Thymus (tissue), 11 donors: ENCODE measurements around the gene HIGD1A. TPM values are rescaled to one million over a fixed set of nuclear protein-coding genes. Genes with fewer than 3 reads are reported as not detected.
"Not testable (repeated sequence)": the region's sequence is repeated elsewhere in the genome, so short reads cannot be mapped to it uniquely, and the experiment has no call there.

Experiments used
- DNase-seq, 9 donors: peaks; one replicate each; pipeline ENCODE4 v3.0.0-alpha.2; 2013; ENCODE audit warnings: low spot score in 9 of 9, low read depth in 6 of 9, missing footprints in 1 of 9
- H3K27ac ChIP-seq, 2 donors: one replicate each; pipeline ENCODE4 v1.5.1; 2013; ENCODE audit warnings: control low read depth in 1 of 2, low read depth in 1 of 2, low read length in 1 of 2, mild to moderate bottlenecking in 1 of 2, moderate library complexity in 1 of 2
- H3K27me3 ChIP-seq, 2 donors: one replicate each; pipeline ENCODE4 v1.5.1; 2013; ENCODE audit warnings: low read length in 1 of 2; ENCODE audit not compliant: control insufficient read depth in 2 of 2, insufficient read depth in 1 of 2
- H3K36me3 ChIP-seq, 2 donors: one replicate each; pipeline ENCODE4 v1.5.1; 2013; ENCODE audit warnings: low read length in 1 of 2, mild to moderate bottlenecking in 1 of 2, moderate library complexity in 1 of 2; ENCODE audit not compliant: control insufficient read depth in 2 of 2, insufficient read depth in 2 of 2
- H3K4me1 ChIP-seq, 2 donors: one replicate each; pipeline ENCODE4 v1.5.1; 2013; ENCODE audit warnings: low read length in 2 of 2; ENCODE audit not compliant: control insufficient read depth in 2 of 2, insufficient read depth in 2 of 2
- H3K4me3 ChIP-seq, 2 donors: one replicate each; pipeline ENCODE4 v1.5.1; 2013; ENCODE audit warnings: low read length in 2 of 2, control low read depth in 1 of 2, mild to moderate bottlenecking in 1 of 2
- H3K9me3 ChIP-seq, 2 donors: one replicate each; pipeline ENCODE4 v1.5.1; 2013; ENCODE audit warnings: low read length in 1 of 2, mild to moderate bottlenecking in 1 of 2; ENCODE audit not compliant: control insufficient read depth in 2 of 2, insufficient read depth in 1 of 2
- WGBS: extraction: QIAGEN DNeasy Blood & Tissue Kit; methylation state at CpG from one replicate; pipeline ENCODE4 v1.1.7; 2013; 5-methylcytosine and 5-hydroxymethylcytosine counted together
- polyA plus RNA-seq: library from polyadenylated mRNA; stranded (reverse); fragments of 200-250 nt; gene quantifications from one replicate; pipeline ENCODE4 v1.2.3, GENCODE V29; 2013
- total RNA-seq: library from RNA; stranded (reverse); fragments of 120-200 nt; gene quantifications from one replicate; pipeline ENCODE4 v1.2.4, GENCODE V29; 2013
- donor health status: healthy.

Gene HIGD1A
- total and polyA plus RNA-seq, 2 donors, result 82.9 to 155 TPM

DNA sequence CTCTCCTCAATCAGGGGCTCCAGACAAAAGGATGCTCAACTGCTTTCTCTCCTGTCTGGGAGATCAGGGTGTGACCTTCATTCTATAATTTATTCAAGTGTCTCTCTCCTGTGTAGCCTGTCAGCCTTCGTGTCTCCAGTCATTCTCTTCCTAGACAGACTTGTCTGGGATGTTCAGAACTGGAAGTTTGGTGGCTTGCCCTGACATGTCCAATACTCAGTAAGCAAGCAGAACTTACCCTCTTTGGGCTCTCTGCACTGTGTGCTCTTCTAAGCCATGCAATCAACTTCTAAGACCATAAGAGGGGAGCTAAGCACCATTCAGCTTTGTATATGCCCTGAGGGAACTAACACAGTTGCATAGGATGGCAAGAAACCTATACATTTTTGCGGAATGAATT lies 19.1 kb upstream of the HIGD1A start:
- Histone ChIP-seq H3K4me3 (no peak overlapping the region), H3K36me3 (no peaks in the 10 kb centered on the region), H3K9me3 (no peaks in the 10 kb centered on the region), H3K27me3 (no peaks in the 10 kb centered on the region), H3K27ac (no peak overlapping the region), H3K4me1 (no peaks in the 10 kb centered on the region)
- WGBS, result 93% methylated on average over 2 of the region's 2 CpGs
- DNase-seq, result no peak

DNA sequence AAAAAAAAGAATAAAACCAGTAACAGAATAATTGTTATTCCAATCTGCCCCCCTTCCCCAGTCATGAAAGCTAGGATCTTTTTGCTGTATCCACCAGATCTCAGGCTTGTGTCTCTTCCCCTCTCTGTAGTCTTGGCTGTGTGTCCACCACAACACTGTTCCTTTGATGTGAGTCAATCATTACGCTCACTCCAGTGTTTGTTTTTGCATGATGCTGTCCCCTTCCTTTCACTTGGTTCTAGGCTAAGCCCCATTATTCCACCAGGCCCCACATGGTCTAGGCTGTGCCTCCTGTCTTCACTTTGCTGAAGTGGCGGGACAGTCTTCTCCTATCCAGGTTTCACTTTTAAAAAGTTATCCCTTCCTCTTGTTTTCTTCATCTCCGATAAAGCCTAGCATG lies 18.5 kb upstream of the HIGD1A start:
- 94% methylated on average over 3 of the region's 3 CpGs for WGBS
- Histone ChIP-seq H3K9me3 (no peaks in the 10 kb centered on the region), H3K4me3 (no peak overlapping the region), H3K36me3 (no peaks in the 10 kb centered on the region), H3K27me3 (no peaks in the 10 kb centered on the region), H3K27ac (no peak overlapping the region), H3K4me1 (no peaks in the 10 kb centered on the region)
- no peak for DNase-seq

DNA sequence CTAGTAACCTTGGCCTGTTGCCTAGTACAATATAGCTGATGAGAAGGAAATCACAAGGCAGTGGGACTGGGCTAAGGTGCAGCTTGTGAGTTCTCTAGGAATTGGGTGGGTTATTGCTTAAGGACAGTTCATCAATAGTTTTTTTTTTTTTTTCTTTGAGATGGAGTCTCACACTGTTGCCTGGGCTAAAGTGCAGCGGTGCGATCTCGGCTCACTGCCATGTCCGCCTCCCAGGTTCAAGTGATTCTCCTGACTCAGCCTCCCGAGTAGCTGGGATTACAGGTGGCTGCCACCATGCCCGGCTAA lies 16.4 kb upstream of the HIGD1A start:
- no peak for DNase-seq
- no peaks in the 10 kb centered on the region for H3K36me3 ChIP-seq
- 92% methylated on average over 6 of the region's 6 CpGs for WGBS
- no peaks in the 10 kb centered on the region for H3K9me3 ChIP-seq
- no peaks in the 10 kb centered on the region for H3K27me3 ChIP-seq
- H3K4me1 ChIP-seq, result no peaks in the 10 kb centered on the region
- no peak overlapping the region for H3K27ac ChIP-seq
- H3K4me3 ChIP-seq, result no peak overlapping the region

DNA sequence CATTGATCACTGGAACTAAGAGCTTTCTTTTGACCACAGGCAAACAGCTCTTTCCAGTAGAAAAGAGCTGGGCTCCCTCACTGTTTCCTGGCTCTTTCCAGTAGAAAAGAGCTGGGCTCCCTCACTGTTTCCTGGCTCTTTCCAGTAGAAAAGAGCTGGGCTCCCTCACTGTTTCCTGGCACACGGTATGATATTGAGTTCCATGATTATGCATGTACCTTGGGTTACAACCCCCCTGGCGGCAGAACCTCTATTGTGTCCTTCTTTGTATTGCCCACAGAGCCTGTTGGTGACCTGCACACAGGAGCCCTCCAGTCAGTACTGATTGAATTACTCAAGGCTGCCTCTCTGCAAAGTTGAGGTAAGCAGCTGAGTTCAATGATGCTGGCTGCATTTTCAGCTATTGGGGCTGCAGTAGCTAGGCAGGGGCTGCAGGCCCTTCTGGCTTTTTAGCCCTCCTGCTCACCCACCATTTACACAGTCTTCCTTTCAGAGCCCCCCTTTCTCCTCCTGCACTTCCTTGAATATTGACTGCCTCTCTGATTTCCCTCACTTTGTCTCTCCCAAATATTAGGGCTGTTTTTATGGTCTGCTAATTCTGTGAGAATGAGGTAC lies 15.2 kb upstream of the HIGD1A start:
- Histone ChIP-seq H3K4me1 (no peaks in the 10 kb centered on the region), H3K27ac (no peak overlapping the region), H3K9me3 (no peaks in the 10 kb centered on the region), H3K36me3 (no peaks in the 10 kb centered on the region), H3K4me3 (no peak overlapping the region), H3K27me3 (no peaks in the 10 kb centered on the region)
- WGBS, result 95% methylated on average over 2 of the region's 2 CpGs
- DNase-seq, result no peak

DNA sequence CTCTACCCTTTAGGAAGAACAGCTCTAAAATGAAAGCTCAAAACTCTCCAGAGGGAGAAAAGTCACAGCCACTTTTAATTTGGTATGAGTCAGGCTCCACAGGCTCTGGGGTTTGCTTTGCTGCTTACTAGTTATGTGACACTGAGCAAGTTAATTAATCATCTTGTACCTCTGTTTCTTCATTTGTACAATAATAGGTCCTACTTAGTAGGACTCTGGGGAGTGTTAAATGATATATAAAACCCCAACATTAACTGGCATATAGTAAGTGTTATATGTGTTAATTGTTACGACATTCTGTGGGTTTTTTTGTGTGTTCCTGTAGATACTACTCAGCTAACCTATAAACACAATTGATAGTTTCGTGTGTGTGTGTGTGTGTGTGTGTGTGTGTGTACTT lies 11.5 kb upstream of the HIGD1A start:
- Histone ChIP-seq H3K36me3 (no peaks in the 10 kb centered on the region), H3K27ac (no peak overlapping the region), H3K9me3 (no peaks in the 10 kb centered on the region), H3K27me3 (no peaks in the 10 kb centered on the region), H3K4me1 (no peaks in the 10 kb centered on the region), H3K4me3 (no peak overlapping the region)
- 85% methylated on average over 2 of the region's 2 CpGs for WGBS
- DNase-seq, result no peak

DNA sequence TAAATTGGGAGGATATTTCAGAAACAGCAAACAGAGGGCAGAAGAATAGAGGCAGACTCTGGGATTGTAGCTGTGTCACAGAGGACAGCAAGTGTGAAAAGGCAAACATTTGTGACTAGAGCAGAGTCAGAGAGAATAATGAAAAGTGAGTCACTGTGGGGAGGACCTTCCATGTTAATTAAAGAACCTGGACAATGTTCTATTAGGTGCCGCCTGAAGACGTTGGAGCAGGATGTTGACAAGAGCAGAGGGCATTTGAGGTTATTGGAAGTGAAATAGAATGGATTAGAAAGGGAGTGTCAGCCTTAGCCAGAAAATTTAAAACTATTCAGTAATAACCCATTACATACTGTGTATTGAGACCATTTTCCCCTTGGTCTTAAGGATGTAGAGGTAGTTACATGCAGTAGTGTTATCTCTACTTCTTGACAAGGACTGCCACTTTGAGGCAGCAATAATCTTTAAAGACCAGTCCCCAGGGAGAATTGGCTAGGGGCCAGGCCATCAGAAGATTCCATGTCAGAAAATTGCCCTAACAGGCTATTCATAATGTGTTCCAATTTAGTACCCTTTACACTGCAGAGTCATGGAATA lies 10.7 kb upstream of the HIGD1A start:
- Histone ChIP-seq H3K4me3 (no peak overlapping the region), H3K27ac (no peak overlapping the region), H3K9me3 (no peaks in the 10 kb centered on the region), H3K27me3 (no peaks in the 10 kb centered on the region), H3K36me3 (no peaks in the 10 kb centered on the region), H3K4me1 (no peaks in the 10 kb centered on the region)
- WGBS, result 89% methylated on average over 2 of the region's 2 CpGs
- no peak for DNase-seq

DNA sequence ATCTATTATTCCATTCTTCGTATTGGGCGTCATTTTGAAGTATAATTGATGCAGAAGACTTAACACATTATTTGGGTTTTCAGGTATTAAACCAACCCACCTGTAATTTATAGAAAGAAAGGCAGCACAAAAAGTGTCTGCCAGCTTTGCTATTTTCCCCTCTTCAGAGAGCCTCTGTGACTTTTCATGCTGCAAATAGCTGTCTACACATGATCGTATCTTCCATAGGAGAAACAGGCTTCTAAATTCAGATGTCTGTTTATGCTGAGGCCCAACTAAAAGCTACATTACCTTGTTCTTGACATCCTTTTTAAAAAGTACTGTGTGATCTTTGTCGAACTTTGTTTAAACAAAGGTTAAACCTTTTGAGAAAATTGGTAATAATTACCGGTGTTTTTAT lies 10.0 kb upstream of the HIGD1A start:
- 90% methylated on average over 5 of the region's 5 CpGs for WGBS
- Histone ChIP-seq H3K9me3 (no peaks in the 10 kb centered on the region), H3K4me1 (no peaks in the 10 kb centered on the region), H3K4me3 (no peak overlapping the region), H3K27ac (no peak overlapping the region), H3K36me3 (no peaks in the 10 kb centered on the region), H3K27me3 (no peaks in the 10 kb centered on the region)
- no peak for DNase-seq

DNA sequence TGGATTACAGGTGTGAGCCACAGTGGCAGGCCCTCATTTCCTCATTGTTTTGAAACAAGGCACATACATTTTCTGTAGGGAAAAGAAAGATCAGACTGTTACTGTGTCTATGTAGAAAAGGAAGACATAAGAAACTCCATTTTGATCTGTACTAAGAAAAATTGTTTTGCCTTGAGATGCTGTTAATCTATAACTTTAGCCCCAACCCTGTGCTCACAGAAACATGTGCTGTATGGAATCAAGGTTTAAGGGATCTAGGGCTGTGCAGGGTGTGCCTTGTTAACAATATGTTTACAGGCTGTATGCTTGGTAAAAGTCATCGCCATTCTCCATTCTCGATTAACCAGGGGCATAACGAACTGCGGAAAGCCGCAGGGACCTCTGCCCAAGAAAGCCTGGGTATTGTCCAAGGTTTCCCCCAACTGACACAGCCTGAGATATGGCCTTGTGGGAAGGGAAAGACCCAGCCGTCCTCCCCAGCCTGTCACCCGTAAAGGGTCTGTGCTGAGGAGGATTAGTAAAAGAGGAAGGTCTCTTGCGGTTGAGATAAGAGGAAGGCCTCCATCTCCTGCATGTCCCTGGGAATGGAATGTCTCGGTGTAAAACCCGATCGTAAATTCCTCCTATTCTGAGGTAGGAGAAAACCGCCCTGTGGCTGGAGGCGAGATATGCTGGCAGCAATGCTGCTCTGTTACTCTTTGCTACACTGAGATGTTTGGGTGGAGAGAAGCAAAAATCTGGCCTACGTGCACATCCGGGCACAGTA lies 7.0 kb upstream of the HIGD1A start:
- not testable (repeated sequence) for DNase-seq, H3K4me1 ChIP-seq, H3K36me3 ChIP-seq, H3K27ac ChIP-seq, H3K27me3 ChIP-seq, H3K9me3 ChIP-seq, H3K4me3 ChIP-seq
- WGBS, result 22% methylated on average over 15 of the region's 15 CpGs

DNA sequence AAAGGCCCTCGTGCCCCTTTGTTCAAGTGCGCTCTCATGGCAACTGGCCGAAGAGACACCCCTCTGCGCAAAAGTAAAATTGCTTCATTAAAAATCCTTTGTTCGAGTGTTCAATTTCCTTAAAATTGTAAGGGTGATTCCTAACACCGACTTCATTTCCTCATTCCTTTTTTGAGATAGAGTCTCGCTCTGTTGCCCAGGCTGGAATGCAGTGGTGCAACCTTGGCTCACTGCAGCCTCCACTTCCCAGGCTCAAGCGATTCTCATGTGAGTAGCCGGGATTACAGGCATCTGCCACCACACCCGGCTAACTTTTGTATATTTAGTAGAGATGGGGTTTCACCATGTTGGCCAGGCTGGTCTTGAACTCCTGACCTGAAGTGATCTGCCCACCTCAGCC lies 6.4 kb upstream of the HIGD1A start:
- not testable (repeated sequence) for DNase-seq, H3K36me3 ChIP-seq, H3K4me3 ChIP-seq, H3K9me3 ChIP-seq, H3K27ac ChIP-seq, H3K27me3 ChIP-seq, H3K4me1 ChIP-seq
- 90% methylated on average over 10 of the region's 10 CpGs for WGBS
